Activated naive CD4-positive, alpha-beta T cell treated with anti-CD3 and anti-CD28 coated beads, Interleukin-2, amount 50 U/mL, for 72 hours (primary cell): Measurements from ENCODE around the gene MPDZ. TPM values are rescaled to one million over a fixed set of nuclear protein-coding genes. Genes with fewer than 3 reads are reported as not detected.

Source experiments
- ATAC-seq, 2 donors: fragments of 150-1000 bp; cut with Tn5 transposase; 2 replicates each; pipeline ENCODE4 v1.10.0; 2021; ENCODE audit warnings: mild to moderate bottlenecking in 2 of 2, moderate library complexity in 2 of 2
- DNase-seq, 2 donors: peaks; one replicate each; pipeline ENCODE4 v3.0.0; 2021 to 2022; ENCODE audit warnings: low spot score in 2 of 2
- H3K27ac Mint-ChIP-seq, 2 donors: one replicate each; pipeline ENCODE4 v1.8.0; 2022; ENCODE audit warnings: mild to moderate bottlenecking in 2 of 2, mixed read lengths in 2 of 2
- H3K36me3 Mint-ChIP-seq, 2 donors: one replicate each; pipeline ENCODE4 v1.8.0; 2022; ENCODE audit warnings: mixed read lengths in 2 of 2
- H3K9me3 Mint-ChIP-seq, 2 donors: one replicate each; pipeline ENCODE4 v1.8.0; 2022; ENCODE audit warnings: mixed read lengths in 2 of 2
- total RNA-seq, 2 donors: library from RNA; stranded (reverse); gene quantifications; one replicate each; pipeline ENCODE4 v1.2.3, GENCODE V29; 2022

Gene MPDZ
- total RNA-seq, 2 donors from 2014 or later, result not detected

DNA sequence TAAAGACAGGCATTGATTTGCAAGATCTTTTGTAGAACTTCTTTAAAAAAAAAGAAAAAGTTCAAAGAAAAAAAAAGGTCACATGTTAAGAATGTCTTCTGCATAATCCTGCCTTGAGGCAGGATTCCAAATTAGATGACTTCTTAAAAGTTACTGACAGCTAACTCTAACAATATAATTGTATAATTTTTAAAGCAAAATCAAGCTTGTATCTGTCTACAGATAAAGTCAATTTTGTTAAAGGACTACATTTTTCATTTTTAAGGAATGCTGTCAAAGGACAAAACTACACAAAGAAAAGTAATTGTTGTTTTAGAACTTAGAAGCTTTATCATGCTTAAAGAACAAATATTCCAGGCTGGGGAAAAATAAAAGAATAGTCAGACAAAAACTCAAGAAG is 57.8 kb downstream of the MPDZ start:
- Mint-ChIP-seq H3K27ac (no peak overlapping the region), H3K9me3 (peaks cover 0 to 11% of the 10 kb centered on the region in 2 donors), H3K36me3 (no peaks in the 10 kb centered on the region)
- no peak for ATAC-seq
- no peak for DNase-seq

- H3K36me3 Mint-ChIP-seq, result no peaks in the 10 kb centered on the region
- ATAC-seq (no peak), DNase-seq (no peak)
- peaks cover 0 to 7% of the 10 kb centered on the region in 2 donors for H3K9me3 Mint-ChIP-seq
- H3K27ac Mint-ChIP-seq, result no peak overlapping the region
Observed at GRCh38 chr9:13220837-13221236, 58.7 kb downstream of the MPDZ start.

DNA sequence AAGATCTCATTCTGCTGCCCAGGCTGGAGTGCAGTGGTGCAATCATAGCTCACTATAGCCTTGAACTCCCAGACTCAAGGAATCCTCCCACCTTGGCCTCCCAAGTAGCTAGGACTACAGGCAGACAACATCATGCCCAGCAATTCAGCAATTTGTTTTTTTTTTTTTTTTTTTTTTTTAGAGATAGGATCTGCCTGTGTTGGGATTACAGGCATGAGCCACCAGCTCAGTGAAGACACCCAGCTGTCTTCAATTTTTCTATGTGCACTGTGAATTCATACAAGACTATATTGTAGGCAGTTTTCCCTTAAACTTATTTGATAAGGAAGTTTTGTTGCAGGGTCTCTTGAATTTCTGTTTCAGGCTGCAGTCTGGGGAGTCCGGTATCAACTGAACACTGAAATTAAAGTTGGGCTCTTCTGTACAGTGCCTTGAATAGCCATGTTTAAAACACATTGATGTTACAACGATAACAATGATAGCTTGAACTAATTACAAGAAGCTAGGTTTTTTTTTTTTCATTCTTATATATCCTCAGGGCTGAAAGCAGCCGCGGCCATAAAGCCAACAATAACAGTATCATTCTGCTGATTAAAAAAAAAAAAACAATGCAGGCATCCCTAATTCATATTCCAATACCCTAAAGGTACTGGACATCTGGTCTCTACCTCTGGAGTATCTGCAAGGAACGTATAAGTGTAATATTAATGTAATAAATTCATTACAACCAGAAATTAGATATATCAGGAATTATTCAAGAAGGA is 63.5 kb downstream of the MPDZ start:
- ATAC-seq (no peak), DNase-seq (no peak)
- Mint-ChIP-seq H3K36me3 (no peaks in the 10 kb centered on the region), H3K27ac (no peak overlapping the region), H3K9me3 (peaks cover 5 to 7% of the 10 kb centered on the region in 2 donors)

DNA sequence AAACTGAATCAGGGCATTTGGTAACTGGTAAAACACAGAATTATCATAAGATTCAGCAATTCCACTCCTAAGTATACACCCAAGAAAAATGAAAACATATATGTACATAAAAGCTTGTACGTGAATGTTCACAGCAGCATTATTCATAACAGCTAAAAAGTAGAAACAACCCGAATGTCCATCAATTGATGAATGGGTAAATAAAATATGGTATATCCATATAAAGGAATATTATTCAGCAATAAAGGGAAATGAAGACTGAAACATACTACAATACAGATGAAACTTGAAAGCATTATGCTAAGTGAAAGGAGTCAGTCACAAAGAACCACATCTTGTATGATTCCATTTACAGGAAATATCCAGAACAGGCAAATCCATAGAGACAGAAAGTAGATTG is 65.5 kb downstream of the MPDZ start:
- no peak overlapping the region for H3K27ac Mint-ChIP-seq
- peaks cover 5 to 7% of the 10 kb centered on the region in 2 donors for H3K9me3 Mint-ChIP-seq
- DNase-seq (no peak), ATAC-seq (no peak)
- no peaks in the 10 kb centered on the region for H3K36me3 Mint-ChIP-seq

DNA sequence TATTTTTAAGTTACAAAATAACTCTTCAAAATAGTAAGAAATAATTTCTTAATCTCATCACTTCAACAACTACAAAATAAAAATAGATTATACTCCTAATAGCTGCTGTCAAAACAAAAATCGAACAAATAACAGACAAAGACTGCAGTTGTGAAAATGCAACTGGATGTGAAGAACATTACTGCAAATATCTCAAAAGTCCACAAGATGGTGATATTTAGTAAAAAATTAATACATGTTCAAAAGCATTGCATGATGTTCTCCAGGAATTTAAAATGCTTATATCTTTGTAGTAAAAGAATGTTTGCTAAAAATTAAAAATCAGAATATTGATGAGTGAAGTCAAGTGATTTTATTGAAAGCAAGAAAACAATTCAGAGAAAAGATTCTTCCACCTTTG is 66.2 kb downstream of the MPDZ start:
- Mint-ChIP-seq H3K9me3 (peaks cover 5 to 7% of the 10 kb centered on the region in 2 donors), H3K27ac (no peak overlapping the region), H3K36me3 (no peaks in the 10 kb centered on the region)
- DNase-seq, result no peak
- no peak for ATAC-seq

- ATAC-seq (no peak), DNase-seq (no peak)
- Mint-ChIP-seq H3K27ac (no peak overlapping the region), H3K9me3 (peaks cover 4 to 11% of the 10 kb centered on the region in 2 donors), H3K36me3 (no peaks in the 10 kb centered on the region)
Observed at GRCh38 chr9:13210306-13210705, 69.2 kb downstream of the MPDZ start.

DNA sequence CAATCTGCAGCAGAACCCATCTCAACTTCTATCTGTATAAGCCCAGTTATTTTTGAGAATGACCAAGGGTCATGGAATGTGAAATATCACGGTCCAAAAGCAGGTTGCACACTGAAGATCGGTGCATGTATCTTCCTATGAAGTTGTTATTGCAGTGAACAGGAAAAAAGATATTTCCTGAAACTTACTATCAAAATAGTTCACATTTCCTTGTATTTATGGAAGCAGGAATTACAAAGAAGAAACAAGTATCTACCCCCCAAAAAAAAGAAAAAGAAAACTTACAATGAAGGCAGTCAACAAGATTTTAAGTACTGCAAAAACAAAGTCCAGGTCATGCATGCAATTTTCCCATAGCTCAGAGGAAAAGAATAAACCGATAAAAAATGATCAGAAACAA is 70.0 kb downstream of the MPDZ start:
- no peaks in the 10 kb centered on the region for H3K36me3 Mint-ChIP-seq
- DNase-seq (no peak), ATAC-seq (no peak)
- H3K27ac Mint-ChIP-seq, result no peak overlapping the region
- H3K9me3 Mint-ChIP-seq, result peaks cover 4 to 11% of the 10 kb centered on the region in 2 donors

- Mint-ChIP-seq H3K36me3 (no peaks in the 10 kb centered on the region), H3K27ac (no peak overlapping the region), H3K9me3 (peaks cover 11 to 21% of the 10 kb centered on the region in 2 donors)
- ATAC-seq (no peak), DNase-seq (no peak)
Observed at GRCh38 chr9:13205824-13206223, 73.7 kb downstream of the MPDZ start.

DNA sequence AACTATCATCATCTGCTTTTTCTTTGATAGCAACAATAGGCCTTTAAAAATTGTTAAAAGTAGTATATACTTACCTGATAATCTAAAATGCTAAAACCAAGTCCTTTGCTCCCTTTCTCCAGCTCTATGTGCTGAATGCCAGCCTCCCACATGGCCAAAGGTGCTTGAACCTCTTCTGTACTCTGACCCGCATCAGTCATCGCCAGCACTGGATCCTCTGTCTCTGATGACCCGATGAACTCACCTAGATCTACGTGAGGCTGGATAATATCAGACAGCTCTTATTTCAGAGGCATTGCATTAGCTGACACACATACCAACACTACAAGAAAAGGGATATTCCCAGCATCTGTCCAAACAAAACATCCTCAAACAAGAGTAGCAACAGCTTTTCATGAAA is 89.5 kb downstream of the MPDZ start:
- DNase-seq, result no peak
- Mint-ChIP-seq H3K9me3 (peaks cover 0 to 5% of the 10 kb centered on the region in 2 donors), H3K36me3 (no peaks in the 10 kb centered on the region), H3K27ac (no peak overlapping the region)
- ATAC-seq, result no peak

DNA sequence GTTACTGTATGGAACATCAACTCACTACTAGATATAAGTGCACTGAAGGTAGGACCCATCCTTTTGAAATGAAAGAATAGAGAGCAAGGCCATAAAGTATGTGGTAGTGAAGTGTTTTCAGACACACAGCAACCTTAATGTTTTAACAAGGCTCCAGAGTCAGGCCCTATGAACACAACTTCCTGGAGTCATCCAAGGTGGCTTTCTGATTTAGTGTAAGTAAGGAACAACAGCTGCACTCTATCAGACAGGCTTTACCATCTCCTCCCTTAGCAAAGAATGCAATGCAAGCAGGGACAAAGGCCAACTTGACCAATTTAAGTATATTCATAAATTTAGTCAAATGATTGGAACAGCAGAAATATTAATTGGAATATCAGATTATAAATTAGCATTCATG is 90.1 kb downstream of the MPDZ start:
- DNase-seq (no peak), ATAC-seq (no peak)
- Mint-ChIP-seq H3K27ac (no peak overlapping the region), H3K9me3 (peaks cover 0 to 5% of the 10 kb centered on the region in 2 donors), H3K36me3 (no peaks in the 10 kb centered on the region)

GRCh38 chr9:13186774-13187173 is 92.7 kb downstream of the MPDZ start:
- no peaks in the 10 kb centered on the region for H3K36me3 Mint-ChIP-seq
- no peak for ATAC-seq

GRCh38 chr9:13186091-13186490 is 93.4 kb downstream of the MPDZ start:
- ATAC-seq, result no peak
- Mint-ChIP-seq H3K27ac (no peak overlapping the region), H3K9me3 (no peaks in the 10 kb centered on the region), H3K36me3 (no peaks in the 10 kb centered on the region)
- no peak for DNase-seq

More at GRCh38 chr9:13186774-13187173, 92.7 kb downstream of the MPDZ start:
- no peak for DNase-seq
- no peak overlapping the region for H3K27ac Mint-ChIP-seq
- no peaks in the 10 kb centered on the region for H3K9me3 Mint-ChIP-seq

- H3K27ac Mint-ChIP-seq, result no peak overlapping the region
- no peaks in the 10 kb centered on the region for H3K36me3 Mint-ChIP-seq
- H3K9me3 Mint-ChIP-seq, result peaks cover 4 to 5% of the 10 kb centered on the region in 2 donors
- DNase-seq, result no peak
- no peak for ATAC-seq
Observed at GRCh38 chr9:13181652-13182051, 97.8 kb downstream of the MPDZ start.

GRCh38 chr9:13179257-13179656 is 100.2 kb downstream of the MPDZ start:
- Mint-ChIP-seq H3K27ac (no peak overlapping the region), H3K9me3 (peaks cover 4 to 10% of the 10 kb centered on the region in 2 donors), H3K36me3 (no peaks in the 10 kb centered on the region)
- ATAC-seq (no peak), DNase-seq (no peak)

DNA sequence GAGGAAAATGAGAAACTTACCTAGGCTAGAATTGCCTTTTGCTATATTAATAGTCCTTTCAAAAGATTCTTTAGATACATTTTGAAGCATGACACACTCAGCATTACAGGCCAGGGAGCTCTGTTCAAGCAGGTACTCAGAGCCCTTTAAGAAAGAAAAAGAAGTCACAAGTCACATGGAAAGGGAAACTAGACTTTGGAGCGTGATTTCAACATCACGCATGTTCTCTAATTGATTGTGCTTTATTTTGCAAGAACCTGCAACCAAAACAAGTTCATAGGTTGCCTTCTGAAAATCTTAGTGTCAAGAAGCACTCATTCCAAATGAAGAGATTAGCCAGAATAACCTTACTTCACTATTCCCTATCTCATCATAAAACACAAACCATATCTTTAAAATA is 103.8 kb downstream of the MPDZ start:
- DNase-seq, result no peak
- Mint-ChIP-seq H3K36me3 (no peaks in the 10 kb centered on the region), H3K9me3 (peaks cover 11 to 24% of the 10 kb centered on the region in 2 donors), H3K27ac (no peak overlapping the region)
- ATAC-seq, result no peak

DNA sequence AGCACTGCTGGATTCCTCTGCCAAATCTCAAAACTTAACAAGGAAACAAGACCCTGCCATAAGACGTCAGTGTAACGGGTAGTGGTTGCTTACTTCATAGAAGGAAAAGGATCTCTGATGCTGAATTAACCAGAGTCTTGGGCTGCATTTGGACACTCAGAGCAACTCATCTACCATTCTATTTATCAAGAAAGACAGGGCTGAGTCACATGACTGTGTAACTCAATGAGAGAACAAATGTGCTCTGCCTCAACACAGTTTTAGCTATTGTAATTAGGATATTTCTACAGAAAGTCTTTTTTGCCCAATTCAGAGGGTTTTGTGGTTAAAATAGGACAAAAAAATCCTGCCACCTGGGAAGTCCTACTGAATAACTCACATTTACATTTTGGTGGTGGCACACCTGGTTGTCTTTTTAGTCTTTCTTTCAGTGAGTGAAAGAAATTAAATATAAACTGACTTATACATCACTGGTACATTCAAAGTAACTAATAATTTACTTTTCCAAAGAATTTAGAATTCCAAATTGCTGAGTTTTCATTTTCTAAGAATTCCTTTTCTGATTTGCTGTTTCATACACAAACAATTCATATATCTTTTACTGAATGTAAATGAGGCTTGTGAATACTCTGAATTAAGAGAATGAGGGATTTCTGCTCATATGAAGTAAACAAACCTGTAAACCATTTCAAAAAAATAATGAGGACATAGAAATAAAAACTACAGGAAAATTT is 104.4 kb downstream of the MPDZ start:
- H3K9me3 Mint-ChIP-seq, result peaks cover 8 to 20% of the 10 kb centered on the region in 2 donors
- no peak for ATAC-seq

DNA sequence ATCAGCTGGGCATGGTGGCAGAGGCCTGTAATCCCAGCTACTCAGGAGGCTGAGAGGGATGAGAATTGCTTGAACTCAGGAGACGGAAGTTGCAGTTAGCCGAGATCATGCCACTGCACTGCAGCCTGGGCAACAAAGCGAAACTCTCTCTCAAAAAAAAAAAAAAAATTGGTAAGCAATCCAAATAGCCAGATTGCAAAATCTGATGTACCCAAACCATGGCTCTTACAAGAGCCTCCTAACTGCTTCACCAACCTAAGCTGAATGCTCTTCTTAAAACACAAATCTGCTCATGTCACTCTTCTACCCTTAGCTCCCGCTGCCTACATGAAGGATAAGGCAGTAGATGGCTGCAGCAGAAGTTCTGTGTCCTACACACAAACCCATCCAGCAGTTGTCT is 105.9 kb downstream of the MPDZ start:
- Mint-ChIP-seq H3K9me3 (peaks cover 14 to 28% of the 10 kb centered on the region in 2 donors), H3K27ac (no peak overlapping the region), H3K36me3 (no peaks in the 10 kb centered on the region)
- DNase-seq, result no peak
- ATAC-seq, result no peak

More for the DNA sequence above, 104.4 kb downstream of the MPDZ start:
- no peak overlapping the region for H3K27ac Mint-ChIP-seq
- DNase-seq, result no peak
- no peaks in the 10 kb centered on the region for H3K36me3 Mint-ChIP-seq

GRCh38 chr9:13171261-13171660 is 108.2 kb downstream of the MPDZ start:
- peaks cover 14 to 28% of the 10 kb centered on the region in 2 donors for H3K9me3 Mint-ChIP-seq
- ATAC-seq, result no peak
- DNase-seq, result no peak
- H3K36me3 Mint-ChIP-seq, result no peaks in the 10 kb centered on the region
- H3K27ac Mint-ChIP-seq, result no peak overlapping the region
